B cell (primary cell): ENCODE data around the gene POC1B. TPM values are rescaled to one million over a fixed set of nuclear protein-coding genes. Genes with fewer than 3 reads are reported as not detected.
A peak's percentile ranks its signal among the peaks of the same experiment; 100 is the strongest.

Experiments
- ATAC-seq: fragments of 200-7000 bp; cut with Tn5 transposase; one replicate; pipeline ENCODE4 v1.10.0; 2021; ENCODE audit warnings: low read depth, mild to moderate bottlenecking, moderate number of reproducible peaks, moderate library complexity
- CTCF ChIA-PET: fragments of 350-600 bp; sonication (Branson Sonifier 250); formaldehyde crosslinking; loops from one replicate; lab custom pipeline; 2021; ENCODE audit warnings: antibody characterized with exemption, inconsistent platforms; lab: Charles Lee
- POLR2A ChIA-PET: fragments of 350-600 bp; sonication (Branson Sonifier 250); formaldehyde crosslinking; loops from one replicate; lab custom pipeline; 2021; ENCODE audit warnings: antibody characterized with exemption; lab: Charles Lee
- DNase-seq: peaks from one replicate; pipeline ENCODE4 v3.0.0; 2013
- H2AFZ ChIP-seq: 2 replicates; pipeline ENCODE4 v1.6.1; 2012; ENCODE audit warnings: mild to moderate bottlenecking, low read depth, low read length; ENCODE audit not compliant: insufficient read depth, poor library complexity, severe bottlenecking
- H3K27ac ChIP-seq, 2 donors: 1 replicate in 1 of 2; 2 replicates in 1 of 2; pipeline ENCODE4 v1.5.1; 2012 to 2013; ENCODE audit warnings: low read length in 2 of 2, mild to moderate bottlenecking in 2 of 2, moderate library complexity in 1 of 2
- H3K27me3 ChIP-seq, 4 experiments: fragments of 200-600 bp in 1 of 4; sonication (generic) in 1 of 4; replicated peaks in 1 of 4; 1 replicate in 2 of 4; 2 replicates in 2 of 4; pipeline versions ENCODE4 v1.6.1 to v1.7.0; 2013 to 2016; ENCODE audit warnings: low read length in 3 of 4, mild to moderate bottlenecking in 2 of 4, mixed read lengths in 1 of 4, moderate library complexity in 1 of 4; ENCODE audit not compliant: insufficient read depth in 4 of 4, control insufficient read depth in 3 of 4; ENCODE audit errors: control extremely low read depth in 1 of 4
- H3K36me3 ChIP-seq, 2 experiments: replicated peaks in 1 of 2; 1 replicate in 1 of 2; 2 replicates in 1 of 2; pipeline versions ENCODE4 v1.6.1 to v1.7.1; 2013; ENCODE audit warnings: low read length in 1 of 2; ENCODE audit not compliant: insufficient read depth in 2 of 2, control insufficient read depth in 1 of 2; ENCODE audit errors: control extremely low read depth in 1 of 2, extremely low read depth in 1 of 2
- H3K4me1 ChIP-seq, 2 donors: fragments of 200-600 bp in 1 of 2; sonication (generic) in 1 of 2; 1 replicate in 1 of 2; 2 replicates in 1 of 2; pipeline versions ENCODE4 v1.5.1 to v1.6.1; 2013 to 2017; ENCODE audit warnings: low read length in 2 of 2; ENCODE audit not compliant: control insufficient read depth in 2 of 2, insufficient read depth in 2 of 2
- H3K4me2 ChIP-seq: replicated peaks from 2 replicates; pipeline ENCODE3; 2012; ENCODE audit warnings: mild to moderate bottlenecking, low read depth, low read length; ENCODE audit not compliant: poor library complexity, severe bottlenecking
- H3K4me3 ChIP-seq, 5 experiments: fragments of 200-600 bp in 1 of 5; sonication (generic) in 1 of 5; 1 replicate in 3 of 5; 2 replicates in 2 of 5; pipeline versions ENCODE4 v1.5.1 to v1.7.0; 2011 to 2016; ENCODE audit warnings: low read length in 4 of 5, mild to moderate bottlenecking in 4 of 5, low read depth in 2 of 5, control low read depth in 1 of 5, moderate library complexity in 1 of 5; ENCODE audit not compliant: insufficient read depth in 1 of 5; ENCODE audit errors: control extremely low read depth in 1 of 5, extremely low read depth in 1 of 5
- H3K79me2 ChIP-seq: fragments of 200-600 bp; sonication (generic); one replicate; pipeline ENCODE4 v1.6.0; 2016; ENCODE audit warnings: low read length; ENCODE audit not compliant: control insufficient read depth, insufficient read depth
- H3K9ac ChIP-seq: fragments of 200-600 bp; sonication (generic); 2 replicates; pipeline ENCODE4 v1.6.1; 2017; ENCODE audit warnings: mild to moderate bottlenecking, low read length, moderate library complexity
- H3K9me3 ChIP-seq, 3 donors: one replicate each; pipeline versions ENCODE4 v1.6.1 to v1.7.1; 2013; ENCODE audit warnings: low read length in 2 of 3; ENCODE audit not compliant: control insufficient read depth in 2 of 3, insufficient read depth in 1 of 3; ENCODE audit errors: control extremely low read depth in 1 of 3
- H4K20me1 ChIP-seq: 2 replicates; pipeline ENCODE4 v1.6.0; 2012; ENCODE audit warnings: mild to moderate bottlenecking, low read length; ENCODE audit not compliant: insufficient read depth, control insufficient read depth, poor library complexity, severe bottlenecking
- H3K27ac Mint-ChIP-seq: one replicate; pipeline ENCODE4 v1.8.0; 2021; ENCODE audit warnings: mixed read lengths
- H3K27me3 Mint-ChIP-seq: one replicate; pipeline ENCODE4 v1.8.0; 2021; ENCODE audit warnings: mixed read lengths
- H3K4me1 Mint-ChIP-seq: one replicate; pipeline ENCODE4 v1.8.0; 2021; ENCODE audit warnings: mixed read lengths
- H3K4me3 Mint-ChIP-seq: one replicate; pipeline ENCODE4 v1.8.0; 2021; ENCODE audit warnings: mixed read lengths
- H3K9me3 Mint-ChIP-seq: one replicate; pipeline ENCODE4 v1.8.0; 2022; ENCODE audit warnings: mixed read lengths; ENCODE audit not compliant: insufficient read depth
- EZH2 ChIP-seq: IDR thresholded peaks from 2 replicates; pipeline ENCODE4 v1.6.1; 2012; ENCODE audit warnings: borderline replicate concordance, low read depth, mild to moderate bottlenecking, moderate library complexity, low read length; ENCODE audit not compliant: insufficient read depth, poor library complexity, severe bottlenecking
- WGBS: methylation state at CpG from one replicate; pipeline ENCODE4 v1.1.5; 2013; ENCODE audit warnings: missing lambda C conversion rate; ENCODE audit not compliant: insufficient coverage; 5-methylcytosine and 5-hydroxymethylcytosine counted together
- intact Hi-C: fragments of 100-400 bp; cut with micrococcal nuclease; formaldehyde crosslinking; loops from one replicate; pipeline ENCODE4 v1.10.0; 2022
- polyA plus RNA-seq: library from polyadenylated mRNA; depleted of rRNA; stranded (reverse); fragments of >200 nt; gene quantifications from 2 replicates; pipeline ENCODE4 v1.2.3, GENCODE V29; 2012
- total RNA-seq, 2 donors: library from RNA; stranded (reverse); fragments of 120-200 nt in 1 of 2; gene quantifications; 1 replicate in 1 of 2; 2 replicates in 1 of 2; pipeline versions ENCODE4 v1.2.3 to v1.2.4, GENCODE V29; 2013 to 2022
- TF ChIP-seq, protein P1 (sequence below): fragments of 200-600 bp; IDR thresholded peaks from one replicate; pipeline ENCODE4 v1.8.0; 2022; ENCODE audit warnings: antibody characterized with exemption, mild to moderate bottlenecking

The POC1B gene
- total and polyA plus RNA-seq, 2 donors (not counting 1 experiment from before 2014, with no cell fraction given), result 12.0 to 39.5 TPM

DNA sequence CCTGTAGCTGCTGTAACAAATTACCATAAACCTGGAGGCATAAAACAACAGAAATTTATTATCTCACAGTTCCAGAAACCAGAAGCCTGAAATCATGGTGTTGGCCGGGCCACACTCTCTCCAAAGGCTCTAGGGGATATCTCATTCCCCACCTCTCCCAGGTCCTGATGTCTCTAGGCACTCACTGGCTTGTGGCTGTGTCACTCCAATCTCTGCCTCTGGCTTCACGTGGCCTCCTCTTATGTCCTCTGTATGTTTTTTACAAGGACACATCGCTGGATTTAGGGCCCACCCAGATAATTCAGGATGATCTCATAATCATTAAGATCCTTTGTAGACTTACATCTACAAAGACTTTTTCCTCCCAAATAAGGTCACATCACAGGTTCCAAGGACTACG is 9.2 kb downstream of the POC1B start:
- peaks cover 23% of the 10 kb centered on the region for H3K4me1 Mint-ChIP-seq
- ChIA-PET POLR2A (no interaction called here), CTCF (interaction anchor here (1.2 kb wide), 1 partner anchor 46 kb away, joined by 3 read pairs; no protein-coding TSS in a partner anchor)
- ATAC-seq (no peak), DNase-seq (no peak)
- H3K36me3 ChIP-seq, result peaks cover 0 to 4% of the 10 kb centered on the region in 2 experiments
- peaks cover 66% of the 10 kb centered on the region for H3K79me2 ChIP-seq
- H3K27me3 ChIP-seq, result no peaks in the 10 kb centered on the region
- H3K4me1 ChIP-seq, result peaks cover 17 to 19% of the 10 kb centered on the region in 2 donors
- no peak overlapping the region for H3K4me2 ChIP-seq
- WGBS, result 75% methylated on average over 4 of the region's 4 CpGs
- H2AFZ ChIP-seq, result no peak overlapping the region
- no peak overlapping the region for H3K4me3 ChIP-seq
- H3K27ac Mint-ChIP-seq, result no peak overlapping the region
- intact Hi-C loops, result no loop called here
- no peaks in the 10 kb centered on the region for H3K27me3 Mint-ChIP-seq
- no peak overlapping the region for H3K4me3 Mint-ChIP-seq
- H4K20me1 ChIP-seq, result peaks cover 4% of the 10 kb centered on the region
- no peak overlapping the region for H3K9ac ChIP-seq
- no peaks in the 10 kb centered on the region for H3K9me3 Mint-ChIP-seq
- TF ChIP-seq EZH2, result no peak
- TF ChIP-seq, protein P1, sequence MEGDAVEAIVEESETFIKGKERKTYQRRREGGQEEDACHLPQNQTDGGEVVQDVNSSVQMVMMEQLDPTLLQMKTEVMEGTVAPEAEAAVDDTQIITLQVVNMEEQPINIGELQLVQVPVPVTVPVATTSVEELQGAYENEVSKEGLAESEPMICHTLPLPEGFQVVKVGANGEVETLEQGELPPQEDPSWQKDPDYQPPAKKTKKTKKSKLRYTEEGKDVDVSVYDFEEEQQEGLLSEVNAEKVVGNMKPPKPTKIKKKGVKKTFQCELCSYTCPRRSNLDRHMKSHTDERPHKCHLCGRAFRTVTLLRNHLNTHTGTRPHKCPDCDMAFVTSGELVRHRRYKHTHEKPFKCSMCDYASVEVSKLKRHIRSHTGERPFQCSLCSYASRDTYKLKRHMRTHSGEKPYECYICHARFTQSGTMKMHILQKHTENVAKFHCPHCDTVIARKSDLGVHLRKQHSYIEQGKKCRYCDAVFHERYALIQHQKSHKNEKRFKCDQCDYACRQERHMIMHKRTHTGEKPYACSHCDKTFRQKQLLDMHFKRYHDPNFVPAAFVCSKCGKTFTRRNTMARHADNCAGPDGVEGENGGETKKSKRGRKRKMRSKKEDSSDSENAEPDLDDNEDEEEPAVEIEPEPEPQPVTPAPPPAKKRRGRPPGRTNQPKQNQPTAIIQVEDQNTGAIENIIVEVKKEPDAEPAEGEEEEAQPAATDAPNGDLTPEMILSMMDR, result no peak
- no peaks in the 10 kb centered on the region for H3K9me3 ChIP-seq
- H3K27ac ChIP-seq, result no peak overlapping the region

DNA sequence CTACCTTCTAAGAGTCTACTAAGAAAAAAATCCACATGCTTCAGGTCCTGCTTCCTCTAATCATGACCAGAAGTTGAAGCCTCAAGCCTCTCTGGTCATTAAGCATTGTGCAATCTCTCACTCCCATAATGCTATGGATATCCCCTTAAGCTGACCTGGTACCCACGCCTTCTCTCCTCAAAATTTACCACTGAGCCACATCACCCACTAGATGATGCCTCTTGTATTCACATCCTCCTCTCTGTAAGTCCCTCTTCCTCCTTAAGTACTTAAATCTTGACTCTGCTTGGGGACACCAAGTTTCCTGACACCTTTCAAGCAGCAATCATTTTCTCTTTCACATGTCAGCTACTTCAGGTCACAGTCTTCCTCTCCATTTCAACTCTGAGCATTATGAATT is 11.1 kb downstream of the POC1B start:
- no peak for DNase-seq

More for the DNA sequence above, 11.1 kb downstream of the POC1B start:
- 83% methylated on average over 1 of the region's 1 CpG for WGBS
- Mint-ChIP-seq H3K27me3 (no peaks in the 10 kb centered on the region), H3K27ac (no peak overlapping the region), H3K9me3 (no peaks in the 10 kb centered on the region), H3K4me1 (peaks cover 17% of the 10 kb centered on the region), H3K4me3 (no peak overlapping the region)
- no peak overlapping the region for H2AFZ ChIP-seq
- peaks cover 12 to 15% of the 10 kb centered on the region in 2 donors for H3K4me1 ChIP-seq
- ChIA-PET CTCF (interaction anchor here (1.0 kb wide), 1 partner anchor 44 kb away, joined by 3 read pairs; no protein-coding TSS in a partner anchor), POLR2A (no interaction called here)
- H3K36me3 ChIP-seq, result peaks cover 0 to 6% of the 10 kb centered on the region in 2 experiments
- no peak overlapping the region for H3K4me3 ChIP-seq
- no peak overlapping the region for H3K9ac ChIP-seq
- TF ChIP-seq, protein P1, result no peak
- TF ChIP-seq EZH2, result no peak
- intact Hi-C loops, result no loop called here
- H3K9me3 ChIP-seq, result no peaks in the 10 kb centered on the region
- H3K27ac ChIP-seq, result no peak overlapping the region
- no peak for ATAC-seq
- peaks cover 59% of the 10 kb centered on the region for H3K79me2 ChIP-seq
- H3K4me2 ChIP-seq, result peak overlapping the region; percentile 14
- H3K27me3 ChIP-seq, result no peaks in the 10 kb centered on the region
- H4K20me1 ChIP-seq, result no peaks in the 10 kb centered on the region
